Keratinocyte (primary cell): ENCODE measurements around the gene MRM3. TPM values are rescaled to one million over a fixed set of nuclear protein-coding genes. Genes with fewer than 3 reads are reported as not detected.

ENCODE experiments used
- DNase-seq: peaks from one replicate; pipeline ENCODE4 v3.0.0-alpha.2; 2011; ENCODE audit warnings: low read depth, missing footprints, low spot score
- FAIRE-seq: peaks from 2 replicates; lab custom pipeline; 2011; peaks lifted over from hg19 to GRCh38; lab: Jason Lieb, UNC
- H2AFZ ChIP-seq: 2 replicates; pipeline ENCODE4 v1.6.0; 2012; ENCODE audit warnings: low read length, control low read depth, inconsistent platforms; ENCODE audit not compliant: control insufficient read depth
- H3K27ac ChIP-seq: 2 replicates; pipeline ENCODE4 v1.5.1; 2011; ENCODE audit warnings: low read length; ENCODE audit not compliant: control insufficient read depth, insufficient read depth
- H3K27me3 ChIP-seq: 3 replicates; pipeline ENCODE4 v1.6.0; 2011; ENCODE audit warnings: low read length; ENCODE audit not compliant: control insufficient read depth, insufficient read depth; ENCODE audit errors: extremely low read depth
- H3K36me3 ChIP-seq, 2 experiments: 2 replicates in 1 of 2; 3 replicates in 1 of 2; pipeline ENCODE4 v1.5.1; 2011; ENCODE audit warnings: low read length in 2 of 2, mild to moderate bottlenecking in 1 of 2; ENCODE audit not compliant: control insufficient read depth in 2 of 2, insufficient read depth in 2 of 2; ENCODE audit errors: extremely low read depth in 1 of 2
- H3K4me1 ChIP-seq: 3 replicates; pipeline ENCODE4 v1.5.1; 2011; ENCODE audit warnings: low read length; ENCODE audit not compliant: control insufficient read depth, insufficient read depth; ENCODE audit errors: extremely low read depth
- H3K4me2 ChIP-seq: 3 replicates; pipeline ENCODE4 v1.6.0; 2011; ENCODE audit warnings: low read depth, low read length; ENCODE audit not compliant: control insufficient read depth, insufficient read depth; ENCODE audit errors: extremely low read depth
- H3K4me3 ChIP-seq, 3 experiments: fragments of 200-600 bp in 1 of 3; sonication (generic) in 1 of 3; 2 replicates in 2 of 3; 3 replicates in 1 of 3; pipeline ENCODE4 v1.5.1; 2011 to 2016; ENCODE audit warnings: low read length in 3 of 3, mild to moderate bottlenecking in 3 of 3, control low read depth in 2 of 3, inconsistent platforms in 1 of 3, low read depth in 1 of 3, mixed read lengths in 1 of 3, mixed run types in 1 of 3, moderate library complexity in 1 of 3; ENCODE audit not compliant: control insufficient read depth in 2 of 3, insufficient read depth in 2 of 3; ENCODE audit errors: extremely low read depth in 1 of 3
- H3K79me2 ChIP-seq: 2 replicates; pipeline ENCODE4 v1.6.0; 2012; ENCODE audit warnings: low read length; ENCODE audit not compliant: control insufficient read depth, insufficient read depth
- H3K9ac ChIP-seq: 3 replicates; pipeline ENCODE4 v1.6.0; 2011; ENCODE audit warnings: low read length; ENCODE audit not compliant: control insufficient read depth, insufficient read depth; ENCODE audit errors: extremely low read depth
- H3K9me1 ChIP-seq: 3 replicates; pipeline ENCODE4 v1.6.0; 2011; ENCODE audit warnings: low read length; ENCODE audit not compliant: control insufficient read depth, insufficient read depth; ENCODE audit errors: extremely low read depth
- H3K9me3 ChIP-seq: 2 replicates; pipeline ENCODE4 v1.5.1; 2012; ENCODE audit warnings: low read depth, low read length; ENCODE audit not compliant: control insufficient read depth
- H4K20me1 ChIP-seq: 3 replicates; pipeline ENCODE4 v1.6.0; 2011; ENCODE audit warnings: low read length; ENCODE audit not compliant: control insufficient read depth, insufficient read depth; ENCODE audit errors: extremely low read depth
- CTCF ChIP-seq, 3 experiments: IDR thresholded peaks in 1 of 3; conservative IDR thresholded peaks in 1 of 3; optimal IDR thresholded peaks in 1 of 3; 2 replicates in 2 of 3; 3 replicates in 1 of 3; pipeline versions ENCODE3 to v1.5.1; 2011; ENCODE audit warnings: low read length in 3 of 3, mild to moderate bottlenecking in 3 of 3, moderate library complexity in 2 of 3, control low read depth in 1 of 3, inconsistent platforms in 1 of 3; ENCODE audit not compliant: insufficient read depth in 2 of 3; ENCODE audit errors: extremely low read depth in 1 of 3
- EZH2 ChIP-seq: IDR thresholded peaks from one replicate; pipeline ENCODE4 v1.6.1; 2012; ENCODE audit warnings: inconsistent platforms, mild to moderate bottlenecking, low read length, moderate library complexity
- dilution Hi-C: fragments of 300-500 bp; cut with MboI; formaldehyde crosslinking; loops from one replicate; pipeline ENCODE4 v1.7.0; 2020; ENCODE audit warnings: low sequenced_read_pairs; ENCODE audit not compliant: extremely low pct_ligation_motif_present
- polyA plus RNA-seq, 5 experiments: library from polyadenylated mRNA; depleted of rRNA in 3 of 5; stranded (reverse) in 3 of 5; stranded (forward) in 1 of 5; unstranded in 1 of 5; fragments of >200 nt; gene quantifications; 1 replicate in 1 of 5; 2 replicates in 3 of 5; 3 replicates in 1 of 5; pipeline versions ENCODE4 v1.2.1 to v1.2.3, GENCODE V29; 2011 to 2012; ENCODE audit warnings: missing spikeins in 2 of 5, low read depth in 1 of 5, low replicate concordance in 1 of 5

Gene MRM3
- polyA plus RNA-seq, 1 donor (not counting 4 experiments of a cell fraction or from before 2014, with no cell fraction given) = 15.5 TPM

- dilution Hi-C loops = no loop called here
- Histone ChIP-seq H2AFZ (no peak overlapping the region), H3K9me3 (no peaks in the 10 kb centered on the region), H3K9ac (no peak overlapping the region), H3K27ac (no peak overlapping the region), H3K27me3 (no peaks in the 10 kb centered on the region), H3K79me2 (peaks cover 3% of the 10 kb centered on the region), H3K4me1 (no peaks in the 10 kb centered on the region), H3K9me1 (no peaks in the 10 kb centered on the region), H4K20me1 (no peaks in the 10 kb centered on the region), H3K4me2 (no peak overlapping the region), H3K4me3 (no peak overlapping the region), H3K36me3 (peaks cover 42 to 65% of the 10 kb centered on the region in 2 experiments)
- DNase-seq = no peak
- TF ChIP-seq CTCF (optimal IDR thresholded peaks at IDR 0.05 in 1 of 3, IDR thresholded peaks at IDR 0.05 in 1 of 3, conservative IDR thresholded peaks at IDR 0.05 in 1 of 3; ENCODE audit: extremely low read depth in 1 of 3, insufficient read depth in 2 of 3, low read length in 3 of 3) = no peak
- TF ChIP-seq EZH2 = no peak
- no peak for FAIRE-seq
These were observed 8.5 kb upstream of the MRM3 start for GRCh38 chr17:773467-774312.

GRCh38 chr17:774313-774584 is 7.9 kb upstream of the MRM3 start:
- DNase-seq = no peak
- H3K4me2 ChIP-seq = no peak overlapping the region
- dilution Hi-C loops = no loop called here
- H3K36me3 ChIP-seq = peaks cover 39 to 66% of the 10 kb centered on the region in 2 experiments
- FAIRE-seq = no peak
- no peaks in the 10 kb centered on the region for H3K4me1 ChIP-seq
- TF ChIP-seq EZH2 (no peak), CTCF (optimal IDR thresholded peaks at IDR 0.05 in 1 of 3, IDR thresholded peaks at IDR 0.05 in 1 of 3, conservative IDR thresholded peaks at IDR 0.05 in 1 of 3; ENCODE audit: extremely low read depth in 1 of 3, insufficient read depth in 2 of 3, low read length in 3 of 3) (no peak)
- H2AFZ ChIP-seq = no peak overlapping the region
- H3K27me3 ChIP-seq = no peaks in the 10 kb centered on the region
- H3K9me1 ChIP-seq = no peaks in the 10 kb centered on the region
- no peaks in the 10 kb centered on the region for H3K9me3 ChIP-seq
- no peak overlapping the region for H3K9ac ChIP-seq
- H3K4me3 ChIP-seq = no peak overlapping the region
- H3K27ac ChIP-seq = no peak overlapping the region
- peaks cover 7% of the 10 kb centered on the region for H3K79me2 ChIP-seq
- no peaks in the 10 kb centered on the region for H4K20me1 ChIP-seq
